Measurements from ENCODE around the gene FABP7. TPM values are rescaled to one million over a fixed set of nuclear protein-coding genes. Genes with fewer than 3 reads are reported as not detected.

FABP7 gene
- not detected in 2 replicates for total RNA-seq

DNA sequence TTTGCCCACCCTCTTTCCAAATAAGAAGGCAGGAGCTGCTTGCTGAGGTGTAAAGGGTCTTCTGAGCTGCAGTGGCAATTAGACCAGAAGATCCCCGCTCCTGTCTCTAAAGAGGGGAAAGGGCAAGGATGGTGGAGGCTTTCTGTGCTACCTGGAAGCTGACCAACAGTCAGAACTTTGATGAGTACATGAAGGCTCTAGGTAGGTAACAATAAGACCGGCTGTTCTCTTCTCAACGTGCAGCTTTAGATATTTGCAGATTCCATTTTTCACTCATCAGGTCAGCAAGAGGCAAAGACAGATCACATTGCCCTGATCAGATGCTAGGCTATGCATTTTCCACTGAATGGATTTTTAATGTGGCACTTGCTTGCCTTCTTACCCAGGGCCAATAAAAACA lies at the start of gene FABP7:
Gene FABP7, plus strand, starts transcription at position 50 of the 400 bp plus-strand sequence. Its CDS starts 79 bp downstream, at position 129.

DNA sequence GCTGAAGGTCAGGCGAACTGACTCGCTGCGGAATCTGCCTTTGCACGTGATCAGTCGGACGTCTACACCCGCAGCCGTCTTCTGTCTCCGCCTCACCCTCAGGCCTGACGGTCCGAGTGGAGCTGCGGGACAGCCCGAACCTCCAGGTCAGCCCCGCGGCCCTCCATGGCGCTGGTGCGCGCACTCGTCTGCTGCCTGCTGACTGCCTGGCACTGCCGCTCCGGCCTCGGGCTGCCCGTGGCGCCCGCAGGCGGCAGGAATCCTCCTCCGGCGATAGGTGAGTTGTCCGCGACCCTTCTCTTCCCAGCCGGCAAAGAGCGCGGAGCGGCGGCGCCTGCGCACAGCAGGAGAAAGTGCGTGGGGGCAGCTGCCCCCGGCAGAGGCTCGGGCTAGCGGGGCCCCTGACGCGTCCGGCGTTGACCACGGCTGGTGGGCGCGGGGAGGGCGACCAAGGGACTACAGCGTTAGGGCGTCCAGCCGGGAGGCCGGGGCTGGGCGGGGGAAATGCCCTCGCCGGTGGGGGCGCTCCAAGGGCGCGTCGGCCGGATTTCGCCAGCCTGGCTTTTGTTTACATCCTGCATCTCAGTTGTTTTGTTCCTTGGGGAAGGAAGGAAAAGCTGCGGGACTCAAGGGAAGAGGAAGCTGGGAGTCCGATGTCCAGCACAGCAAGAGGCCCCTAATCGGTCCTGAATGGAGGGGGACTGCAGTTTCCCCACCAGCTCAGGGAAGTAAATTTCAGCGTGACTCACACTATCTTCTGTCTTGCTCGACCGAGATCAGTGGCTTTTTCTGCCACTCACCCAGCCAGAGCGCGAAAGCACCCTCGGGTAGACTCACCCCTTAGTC lies 9.9 kb downstream of the FABP7 start, which contains the start of gene SMPDL3A:
Gene SMPDL3A, plus strand, starts transcription at position 77 of the 846 bp plus-strand sequence. Its CDS starts 89 bp downstream, at position 166.

Other genes starting within 250 kb of the FABP7 start
- 0.76 and 0.97 TPM in 2 replicates for gene PKIB, start 169.3 kb upstream of the FABP7 start, total RNA-seq
- 4.2 and 5.0 TPM in 2 replicates for gene SMPDL3A, start 9.5 kb downstream of the FABP7 start, total RNA-seq
- not detected in 2 replicates for gene CLVS2, start 216.5 kb downstream of the FABP7 start, total RNA-seq

All from epithelial cell of umbilical artery (primary cell).